Subcutaneous abdominal adipose tissue (tissue), 5 donors: ENCODE data around the gene MYOM1.

Experiments used
- H3K27ac ChIP-seq: one replicate; pipeline ENCODE4 v1.7.0; 2013; ENCODE audit warnings: low read depth, mild to moderate bottlenecking, inconsistent platforms, low read length, moderate library complexity
- H3K27me3 ChIP-seq, 5 donors: one replicate each; pipeline ENCODE4 v1.7.0; 2013; ENCODE audit warnings: low read length in 5 of 5, inconsistent platforms in 1 of 5; ENCODE audit not compliant: control insufficient read depth in 5 of 5, insufficient read depth in 4 of 5
- H3K36me3 ChIP-seq, 5 donors: one replicate each; pipeline ENCODE4 v1.7.0; 2013; ENCODE audit warnings: low read length in 5 of 5; ENCODE audit not compliant: control insufficient read depth in 5 of 5, insufficient read depth in 5 of 5
- H3K4me1 ChIP-seq, 5 donors: one replicate each; pipeline ENCODE4 v1.7.0; 2013; ENCODE audit warnings: low read length in 5 of 5, mild to moderate bottlenecking in 3 of 5, moderate library complexity in 1 of 5; ENCODE audit not compliant: control insufficient read depth in 5 of 5, insufficient read depth in 5 of 5
- H3K4me3 ChIP-seq, 5 donors: one replicate each; pipeline ENCODE4 v1.7.0; 2013; ENCODE audit warnings: low read length in 5 of 5, low read depth in 1 of 5
- H3K9ac ChIP-seq, 5 donors: one replicate each; pipeline ENCODE4 v1.7.0; 2013; ENCODE audit warnings: low read length in 5 of 5, mild to moderate bottlenecking in 4 of 5, moderate library complexity in 3 of 5
- H3K9me3 ChIP-seq, 5 donors: one replicate each; pipeline ENCODE4 v1.7.0; 2013; ENCODE audit warnings: low read length in 5 of 5; ENCODE audit not compliant: control insufficient read depth in 5 of 5
- donor health status: healthy.
- donor health status: healthy.
- donor health status: healthy.
- donor health status: healthy.
- donor health status: healthy.

The MYOM1 gene

DNA sequence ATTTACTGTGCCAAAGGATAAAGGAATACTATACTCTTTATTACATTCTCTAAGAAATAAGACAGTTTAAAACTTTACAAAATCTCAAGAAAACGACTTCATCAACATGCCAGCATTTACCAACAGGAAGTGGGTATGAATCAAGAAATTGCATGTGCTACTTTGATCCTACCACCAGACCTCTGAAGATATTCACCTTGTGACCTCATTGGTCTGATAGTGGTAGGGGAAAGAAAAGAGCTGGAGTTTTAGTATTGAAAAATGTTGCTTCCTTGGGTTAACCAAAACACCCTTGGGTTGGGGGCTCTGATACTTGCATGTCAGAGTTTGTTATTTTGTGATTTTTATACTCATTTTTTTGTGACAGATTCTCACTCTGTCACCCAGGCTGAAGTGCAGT is 122.7 kb downstream of the MYOM1 start:
- Histone ChIP-seq H3K9me3 (no peaks in the 10 kb centered on the region), H3K4me3 (no peak overlapping the region), H3K27ac (no peak overlapping the region), H3K27me3 (no peaks in the 10 kb centered on the region), H3K36me3 (peaks cover 5 to 22% (median 12%) of the 10 kb centered on the region in 5 donors), H3K4me1 (peaks cover 0 to 4% (median 3%) of the 10 kb centered on the region in 5 donors), H3K9ac (no peak overlapping the region)

DNA sequence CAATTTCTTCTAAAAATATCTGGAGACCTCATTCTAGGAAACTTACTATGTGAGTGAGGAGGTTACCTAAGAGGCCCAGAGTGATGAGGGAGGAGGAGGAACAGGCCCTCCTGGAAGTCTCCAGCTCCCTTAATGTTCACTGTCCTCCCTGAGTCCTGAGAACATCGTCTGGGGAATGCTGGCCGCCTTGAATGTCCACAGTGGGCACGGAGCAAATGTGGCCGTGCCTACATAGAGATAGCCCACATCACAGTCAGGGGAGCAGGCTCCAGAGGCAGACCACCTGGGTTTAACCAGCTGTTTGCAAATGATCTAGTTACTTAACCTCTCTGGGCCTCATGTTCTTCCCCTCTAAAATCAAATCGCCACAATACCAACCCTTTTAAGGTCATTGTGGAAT is 123.8 kb downstream of the MYOM1 start:
- H3K9ac ChIP-seq: no peak overlapping the region
- no peak overlapping the region for H3K4me3 ChIP-seq

DNA sequence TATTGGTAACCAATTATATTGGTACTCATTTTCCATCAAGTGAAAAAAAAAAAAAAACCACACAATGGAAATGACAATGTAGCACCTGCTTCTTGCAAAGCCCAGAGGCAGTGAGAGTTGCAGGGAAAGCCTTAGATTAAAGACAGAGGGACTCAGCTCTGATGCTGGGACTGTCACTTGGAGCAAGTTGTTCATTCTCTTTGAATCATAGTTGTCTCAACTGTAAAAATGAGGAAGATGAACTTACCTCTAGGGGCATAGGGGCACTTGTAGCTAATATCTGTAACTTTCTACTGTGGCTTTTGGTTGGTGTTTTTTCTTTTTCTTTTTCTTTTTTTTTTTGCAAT is 125.5 kb downstream of the MYOM1 start:
- Histone ChIP-seq H3K27me3 (no peaks in the 10 kb centered on the region), H3K4me1 (peaks cover 0 to 4% (median 3%) of the 10 kb centered on the region in 5 donors), H3K27ac (no peak overlapping the region), H3K36me3 (peaks cover 0 to 12% (median 5%) of the 10 kb centered on the region in 5 donors), H3K9me3 (no peaks in the 10 kb centered on the region), H3K4me3 (no peak overlapping the region), H3K9ac (no peak overlapping the region)

More for the DNA sequence above, 123.8 kb downstream of the MYOM1 start:
- Histone ChIP-seq H3K9me3 (no peaks in the 10 kb centered on the region), H3K27me3 (no peaks in the 10 kb centered on the region), H3K36me3 (peaks cover 5 to 22% (median 12%) of the 10 kb centered on the region in 5 donors), H3K4me1 (peaks cover 0 to 4% (median 3%) of the 10 kb centered on the region in 5 donors), H3K27ac (no peak overlapping the region)

DNA sequence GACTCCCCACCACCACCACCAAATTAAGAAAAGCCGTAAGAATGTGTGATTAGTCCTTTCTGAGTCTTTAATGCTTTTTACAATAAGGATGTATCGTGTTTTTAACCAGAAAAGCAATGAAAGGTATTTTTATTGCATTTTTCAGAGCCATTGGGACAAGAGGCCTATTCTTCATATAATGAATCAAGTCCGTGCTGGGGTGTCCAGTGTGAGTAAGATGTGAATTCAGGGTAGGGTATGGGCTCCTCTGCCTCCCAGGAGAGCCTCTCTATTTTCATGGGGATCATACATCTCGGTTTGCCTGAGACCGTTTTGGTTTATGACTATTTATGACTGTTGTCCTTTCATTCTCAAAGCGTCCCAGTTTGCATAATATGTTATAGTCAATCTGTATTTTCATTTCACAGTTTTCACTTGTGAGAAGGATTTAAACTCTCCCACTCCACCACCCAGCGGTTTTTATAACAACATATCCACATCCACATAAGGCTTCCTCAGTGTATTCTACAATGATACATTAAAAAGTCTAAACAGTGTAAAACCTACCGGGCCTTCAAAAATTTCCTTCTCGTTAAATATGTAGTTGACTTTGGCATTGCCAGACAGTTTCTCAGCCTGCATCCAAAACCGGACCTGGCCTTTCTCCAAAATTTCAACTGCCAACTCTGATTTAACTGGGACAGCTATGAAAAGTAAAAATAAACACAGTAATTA is 126.0 kb downstream of the MYOM1 start:
- Histone ChIP-seq H3K27me3 (no peaks in the 10 kb centered on the region), H3K27ac (no peak overlapping the region), H3K4me1 (peaks cover 0 to 4% (median 3%) of the 10 kb centered on the region in 5 donors), H3K4me3 (no peak overlapping the region), H3K36me3 (peaks cover 0 to 8% (median 2%) of the 10 kb centered on the region in 5 donors), H3K9me3 (no peaks in the 10 kb centered on the region), H3K9ac (no peak overlapping the region)

DNA sequence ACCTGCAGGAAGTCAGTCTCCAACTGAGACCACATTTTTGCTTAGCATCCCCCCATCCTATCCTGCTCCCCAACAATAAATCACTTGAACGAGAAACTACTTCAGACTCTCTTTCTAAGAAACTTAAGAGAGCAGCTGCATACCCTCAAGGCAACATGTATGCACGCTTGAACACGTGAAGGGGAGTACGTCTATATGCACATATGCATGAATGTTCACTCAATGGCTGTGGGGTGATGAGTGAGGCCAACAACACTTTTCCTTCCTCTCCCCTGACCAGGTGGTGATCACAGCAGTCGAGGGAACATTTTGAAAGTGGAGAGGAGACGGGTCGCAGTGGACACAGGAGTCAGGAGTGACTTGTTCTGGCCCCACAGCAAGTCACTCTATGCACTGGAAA is 127.0 kb downstream of the MYOM1 start:
- Histone ChIP-seq H3K27me3 (no peaks in the 10 kb centered on the region), H3K4me1 (peaks cover 0 to 4% (median 3%) of the 10 kb centered on the region in 5 donors), H3K9ac (no peak overlapping the region), H3K27ac (no peak overlapping the region), H3K4me3 (no peak overlapping the region), H3K9me3 (no peaks in the 10 kb centered on the region), H3K36me3 (peaks cover 0 to 11% (median 3%) of the 10 kb centered on the region in 5 donors)

GRCh38 chr18:3089579-3089978 is 130.2 kb downstream of the MYOM1 start:
- no peaks in the 10 kb centered on the region for H3K27me3 ChIP-seq
- H3K9ac ChIP-seq: no peak overlapping the region
- H3K27ac ChIP-seq: no peak overlapping the region
- H3K4me3 ChIP-seq: no peak overlapping the region
- no peaks in the 10 kb centered on the region for H3K9me3 ChIP-seq
- peaks cover 0 to 4% (median 3%) of the 10 kb centered on the region in 5 donors for H3K4me1 ChIP-seq
- H3K36me3 ChIP-seq: peaks cover 0 to 18% (median 6%) of the 10 kb centered on the region in 5 donors

- H3K9me3 ChIP-seq: no peaks in the 10 kb centered on the region
- no peak overlapping the region for H3K9ac ChIP-seq
- no peaks in the 10 kb centered on the region for H3K4me1 ChIP-seq
- no peak overlapping the region for H3K27ac ChIP-seq
- peaks cover 0 to 24% (median 10%) of the 10 kb centered on the region in 5 donors for H3K36me3 ChIP-seq
- no peak overlapping the region for H3K4me3 ChIP-seq
- H3K27me3 ChIP-seq: no peaks in the 10 kb centered on the region
Measured at GRCh38 chr18:3088449-3088848, 131.3 kb downstream of the MYOM1 start.

GRCh38 chr18:3086871-3087270 is 132.9 kb downstream of the MYOM1 start:
- no peak overlapping the region for H3K4me3 ChIP-seq
- peaks cover 3 to 37% (median 10%) of the 10 kb centered on the region in 5 donors for H3K36me3 ChIP-seq
- no peaks in the 10 kb centered on the region for H3K27me3 ChIP-seq
- no peak overlapping the region for H3K27ac ChIP-seq
- H3K9me3 ChIP-seq: no peaks in the 10 kb centered on the region
- no peak overlapping the region for H3K9ac ChIP-seq
- no peaks in the 10 kb centered on the region for H3K4me1 ChIP-seq

GRCh38 chr18:3085612-3086011 is 134.2 kb downstream of the MYOM1 start:
- Histone ChIP-seq H3K27me3 (no peaks in the 10 kb centered on the region), H3K9me3 (no peaks in the 10 kb centered on the region), H3K36me3 (peaks cover 3 to 37% (median 10%) of the 10 kb centered on the region in 5 donors), H3K4me1 (no peaks in the 10 kb centered on the region), H3K4me3 (no peak overlapping the region), H3K27ac (no peak overlapping the region), H3K9ac (no peak overlapping the region)

GRCh38 chr18:3084206-3084605 is 135.6 kb downstream of the MYOM1 start:
- no peaks in the 10 kb centered on the region for H3K9me3 ChIP-seq

More at GRCh38 chr18:3084206-3084605, 135.6 kb downstream of the MYOM1 start:
- Histone ChIP-seq H3K27me3 (no peaks in the 10 kb centered on the region), H3K4me1 (no peaks in the 10 kb centered on the region), H3K27ac (no peak overlapping the region), H3K9ac (no peak overlapping the region), H3K4me3 (no peak overlapping the region), H3K36me3 (peaks cover 3 to 35% (median 10%) of the 10 kb centered on the region in 5 donors)
